ENCODE measurements around the gene SPHKAP. TPM values are rescaled to one million over a fixed set of nuclear protein-coding genes. Genes with fewer than 3 reads are reported as not detected.
A peak's percentile ranks its signal among the peaks of the same experiment; 100 is the strongest.
"Not testable (repeated sequence)": the region's sequence is repeated elsewhere in the genome, so short reads cannot be mapped to it uniquely, and the experiment has no call there.

The SPHKAP gene
- not detected for polyA plus RNA-seq (2013, experiment 1 of 2)
- polyA plus RNA-seq (2013, experiment 2 of 2), result not detected

GRCh38 chr2:228181098-228182019, at the start of gene SPHKAP:
Gene SPHKAP (minus strand): TSS chr2:228181687. CDS start chr2:228181598, 89 bp downstream.
- Histone ChIP-seq H3K4me1 (ENCODE audit: control insufficient read depth, insufficient read depth, low read length, poor library complexity, severe bottlenecking) (peaks cover 6% of the 10 kb centered on the region), H3K36me3 (ENCODE audit: control insufficient read depth, insufficient read depth, low read length) (no peaks in the 10 kb centered on the region), H3K9me3 (ENCODE audit: control insufficient read depth, low read length) (peaks cover 6% of the 10 kb centered on the region), H3K27ac (ENCODE audit: low read depth, low read length, severe bottlenecking) (no peak within 1 kb of the TSS), H3K4me3 (ENCODE audit: extremely low read depth, insufficient read depth, low read length, poor library complexity, severe bottlenecking) (peak within 1 kb of the TSS; percentile 27)
- 3 to 4% methylated on average over 50 of the region's 56 CpGs for WGBS, 2 experiments (ENCODE audit: insufficient coverage in 2 of 2)

GRCh38 chr2:228227466-228227865, 46.0 kb upstream of the SPHKAP start:
- no peak overlapping the region for H3K27ac ChIP-seq (ENCODE audit: low read depth, low read length, severe bottlenecking)
- no peaks in the 10 kb centered on the region for H3K4me1 ChIP-seq (ENCODE audit: control insufficient read depth, insufficient read depth, low read length, poor library complexity, severe bottlenecking)
- H3K4me3 ChIP-seq (ENCODE audit: extremely low read depth, insufficient read depth, low read length, poor library complexity, severe bottlenecking), result no peak overlapping the region
- no peaks in the 10 kb centered on the region for H3K9me3 ChIP-seq (ENCODE audit: control insufficient read depth, low read length)
- 78 to 89% methylated on average over 3 to 4 of the region's 6 CpGs for WGBS, 2 experiments (ENCODE audit: insufficient coverage in 2 of 2)
- no peaks in the 10 kb centered on the region for H3K36me3 ChIP-seq (ENCODE audit: control insufficient read depth, insufficient read depth, low read length)

- H3K27ac ChIP-seq (ENCODE audit: low read depth, low read length, severe bottlenecking), result no peak overlapping the region
- no peaks in the 10 kb centered on the region for H3K36me3 ChIP-seq (ENCODE audit: control insufficient read depth, insufficient read depth, low read length)
- no peaks in the 10 kb centered on the region for H3K4me1 ChIP-seq (ENCODE audit: control insufficient read depth, insufficient read depth, low read length, poor library complexity, severe bottlenecking)
- H3K4me3 ChIP-seq (ENCODE audit: extremely low read depth, insufficient read depth, low read length, poor library complexity, severe bottlenecking), result no peak overlapping the region
- no peaks in the 10 kb centered on the region for H3K9me3 ChIP-seq (ENCODE audit: control insufficient read depth, low read length)
These were observed 42.9 kb upstream of the SPHKAP start for GRCh38 chr2:228224410-228224809.

- WGBS, 2 experiments (ENCODE audit: insufficient coverage in 2 of 2), result 67% methylated on average over 1 of the region's 2 CpGs; no CpG with 5 or more reads in 1 of the 2 experiments
- H3K27ac ChIP-seq (ENCODE audit: low read depth, low read length, severe bottlenecking); H3K4me3 ChIP-seq (ENCODE audit: extremely low read depth, insufficient read depth, low read length, poor library complexity, severe bottlenecking): not testable (repeated sequence)
These were observed 37.1 kb upstream of the SPHKAP start for GRCh38 chr2:228218593-228218992.

GRCh38 chr2:228197504-228197903, 16.0 kb upstream of the SPHKAP start:
- Histone ChIP-seq H3K4me3 (ENCODE audit: extremely low read depth, insufficient read depth, low read length, poor library complexity, severe bottlenecking) (no peak overlapping the region), H3K4me1 (ENCODE audit: control insufficient read depth, insufficient read depth, low read length, poor library complexity, severe bottlenecking) (no peaks in the 10 kb centered on the region), H3K27ac (ENCODE audit: low read depth, low read length, severe bottlenecking) (no peak overlapping the region), H3K36me3 (ENCODE audit: control insufficient read depth, insufficient read depth, low read length) (no peaks in the 10 kb centered on the region), H3K9me3 (ENCODE audit: control insufficient read depth, low read length) (no peaks in the 10 kb centered on the region)
- WGBS, 2 experiments (ENCODE audit: insufficient coverage in 2 of 2), result no CpG with 5 or more reads among the region's 2 CpGs

More at GRCh38 chr2:228218593-228218992, 37.1 kb upstream of the SPHKAP start:
- not testable (repeated sequence) for H3K4me1 ChIP-seq (ENCODE audit: control insufficient read depth, insufficient read depth, low read length, poor library complexity, severe bottlenecking); H3K9me3 ChIP-seq (ENCODE audit: control insufficient read depth, low read length); H3K36me3 ChIP-seq (ENCODE audit: control insufficient read depth, insufficient read depth, low read length)

- Histone ChIP-seq H3K9me3 (ENCODE audit: control insufficient read depth, low read length) (peaks cover 4% of the 10 kb centered on the region), H3K27ac (ENCODE audit: low read depth, low read length, severe bottlenecking) (no peak overlapping the region), H3K36me3 (ENCODE audit: control insufficient read depth, insufficient read depth, low read length) (no peaks in the 10 kb centered on the region), H3K4me3 (ENCODE audit: extremely low read depth, insufficient read depth, low read length, poor library complexity, severe bottlenecking) (peak overlapping the region; percentile 27), H3K4me1 (ENCODE audit: control insufficient read depth, insufficient read depth, low read length, poor library complexity, severe bottlenecking) (peaks cover 6% of the 10 kb centered on the region)
- WGBS, 2 experiments (ENCODE audit: insufficient coverage in 2 of 2), result 0% methylated on average over 21 to 26 of the region's 43 CpGs
These were observed 1.0 kb downstream of the SPHKAP start for GRCh38 chr2:228180181-228181097.

GRCh38 chr2:228167290-228167689, 14.2 kb downstream of the SPHKAP start:
- Histone ChIP-seq H3K27ac (ENCODE audit: low read depth, low read length, severe bottlenecking) (no peak overlapping the region), H3K4me3 (ENCODE audit: extremely low read depth, insufficient read depth, low read length, poor library complexity, severe bottlenecking) (no peak overlapping the region), H3K4me1 (ENCODE audit: control insufficient read depth, insufficient read depth, low read length, poor library complexity, severe bottlenecking) (no peaks in the 10 kb centered on the region), H3K9me3 (ENCODE audit: control insufficient read depth, low read length) (no peaks in the 10 kb centered on the region), H3K36me3 (ENCODE audit: control insufficient read depth, insufficient read depth, low read length) (no peaks in the 10 kb centered on the region)
- WGBS, 2 experiments (ENCODE audit: insufficient coverage in 2 of 2), result 80 to 100% methylated on average over 1 of the region's 4 CpGs

- H3K9me3 ChIP-seq (ENCODE audit: control insufficient read depth, low read length), result no peaks in the 10 kb centered on the region
- no peak overlapping the region for H3K4me3 ChIP-seq (ENCODE audit: extremely low read depth, insufficient read depth, low read length, poor library complexity, severe bottlenecking)
- H3K27ac ChIP-seq (ENCODE audit: low read depth, low read length, severe bottlenecking), result no peak overlapping the region
- whole genome bisulfite sequencing, 2 experiments (ENCODE audit: insufficient coverage in 2 of 2), result 80 to 89% methylated on average over 2 to 3 of the region's 3 CpGs
- no peaks in the 10 kb centered on the region for H3K4me1 ChIP-seq (ENCODE audit: control insufficient read depth, insufficient read depth, low read length, poor library complexity, severe bottlenecking)
- no peaks in the 10 kb centered on the region for H3K36me3 ChIP-seq (ENCODE audit: control insufficient read depth, insufficient read depth, low read length)
These were observed 16.8 kb downstream of the SPHKAP start for GRCh38 chr2:228164718-228165117.

GRCh38 chr2:228157841-228158240, 23.6 kb downstream of the SPHKAP start:
- H3K9me3 ChIP-seq (ENCODE audit: control insufficient read depth, low read length), result no peaks in the 10 kb centered on the region
- H3K4me3 ChIP-seq (ENCODE audit: extremely low read depth, insufficient read depth, low read length, poor library complexity, severe bottlenecking), result no peak overlapping the region
- H3K27ac ChIP-seq (ENCODE audit: low read depth, low read length, severe bottlenecking), result no peak overlapping the region
- no peaks in the 10 kb centered on the region for H3K4me1 ChIP-seq (ENCODE audit: control insufficient read depth, insufficient read depth, low read length, poor library complexity, severe bottlenecking)
- no peaks in the 10 kb centered on the region for H3K36me3 ChIP-seq (ENCODE audit: control insufficient read depth, insufficient read depth, low read length)

GRCh38 chr2:228144961-228145360, 36.5 kb downstream of the SPHKAP start:
- no peaks in the 10 kb centered on the region for H3K36me3 ChIP-seq (ENCODE audit: control insufficient read depth, insufficient read depth, low read length)
- H3K4me3 ChIP-seq (ENCODE audit: extremely low read depth, insufficient read depth, low read length, poor library complexity, severe bottlenecking), result no peak overlapping the region
- no peak overlapping the region for H3K27ac ChIP-seq (ENCODE audit: low read depth, low read length, severe bottlenecking)
- 60 to 92% methylated on average over 1 to 2 of the region's 4 CpGs for WGBS, 2 experiments (ENCODE audit: insufficient coverage in 2 of 2)
- H3K9me3 ChIP-seq (ENCODE audit: control insufficient read depth, low read length), result no peaks in the 10 kb centered on the region
- H3K4me1 ChIP-seq (ENCODE audit: control insufficient read depth, insufficient read depth, low read length, poor library complexity, severe bottlenecking), result no peaks in the 10 kb centered on the region
